ENCODE results near the gene MPZL1.

The MPZL1 gene

DNA sequence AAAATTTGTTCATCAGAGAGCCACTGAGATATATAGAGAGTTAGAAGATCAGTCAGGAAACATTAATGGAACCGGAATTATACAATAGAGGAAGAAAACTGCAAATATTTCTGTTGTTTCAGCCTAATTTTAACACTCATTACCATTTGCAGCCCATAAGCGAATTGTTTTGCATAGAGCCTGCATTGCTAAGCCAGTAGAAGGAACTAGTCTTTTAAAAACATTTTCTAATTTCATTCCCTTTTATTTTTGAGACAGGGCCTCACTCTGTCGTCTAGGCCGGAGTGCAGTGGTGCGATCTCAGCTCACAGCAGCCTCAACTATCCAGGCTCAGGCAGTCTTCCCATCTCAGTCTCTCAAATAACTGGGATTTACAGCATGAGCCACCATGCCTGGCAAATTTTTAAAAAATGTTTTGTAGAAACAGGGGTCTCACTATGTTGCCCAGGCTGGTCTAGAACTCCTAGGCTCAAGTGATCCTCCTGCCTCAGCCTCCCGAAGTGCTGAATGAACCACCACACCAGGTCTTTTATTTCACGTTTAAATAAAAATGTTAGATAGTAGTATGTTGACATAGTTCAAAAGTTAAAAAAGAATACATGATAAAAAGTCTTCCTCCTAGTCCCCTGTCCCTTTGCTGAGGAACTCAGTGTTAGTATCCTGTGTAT lies 25.3 kb downstream of the MPZL1 start:
- no peak for TF ChIP-seq NFIC (IDR thresholded peaks at IDR 0.05)
- no peak for TF ChIP-seq TEAD4 (IDR thresholded peaks at IDR 0.05)
- no peak for TF ChIP-seq CEBPB (IDR thresholded peaks at IDR 0.05)
- TF ChIP-seq, protein P1, sequence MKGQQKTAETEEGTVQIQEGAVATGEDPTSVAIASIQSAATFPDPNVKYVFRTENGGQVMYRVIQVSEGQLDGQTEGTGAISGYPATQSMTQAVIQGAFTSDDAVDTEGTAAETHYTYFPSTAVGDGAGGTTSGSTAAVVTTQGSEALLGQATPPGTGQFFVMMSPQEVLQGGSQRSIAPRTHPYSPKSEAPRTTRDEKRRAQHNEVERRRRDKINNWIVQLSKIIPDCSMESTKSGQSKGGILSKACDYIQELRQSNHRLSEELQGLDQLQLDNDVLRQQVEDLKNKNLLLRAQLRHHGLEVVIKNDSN (IDR thresholded peaks at IDR 0.05): no peak
- no peak for TF ChIP-seq RAD21 (IDR thresholded peaks at IDR 0.05; ENCODE audit: low read depth)
- TF ChIP-seq CREB1 (IDR thresholded peaks at IDR 0.05; ENCODE audit: low read depth): no peak
- no peak for TF ChIP-seq TAF1 (IDR thresholded peaks at IDR 0.05; ENCODE audit: low read depth)
- TF ChIP-seq, protein P2, sequence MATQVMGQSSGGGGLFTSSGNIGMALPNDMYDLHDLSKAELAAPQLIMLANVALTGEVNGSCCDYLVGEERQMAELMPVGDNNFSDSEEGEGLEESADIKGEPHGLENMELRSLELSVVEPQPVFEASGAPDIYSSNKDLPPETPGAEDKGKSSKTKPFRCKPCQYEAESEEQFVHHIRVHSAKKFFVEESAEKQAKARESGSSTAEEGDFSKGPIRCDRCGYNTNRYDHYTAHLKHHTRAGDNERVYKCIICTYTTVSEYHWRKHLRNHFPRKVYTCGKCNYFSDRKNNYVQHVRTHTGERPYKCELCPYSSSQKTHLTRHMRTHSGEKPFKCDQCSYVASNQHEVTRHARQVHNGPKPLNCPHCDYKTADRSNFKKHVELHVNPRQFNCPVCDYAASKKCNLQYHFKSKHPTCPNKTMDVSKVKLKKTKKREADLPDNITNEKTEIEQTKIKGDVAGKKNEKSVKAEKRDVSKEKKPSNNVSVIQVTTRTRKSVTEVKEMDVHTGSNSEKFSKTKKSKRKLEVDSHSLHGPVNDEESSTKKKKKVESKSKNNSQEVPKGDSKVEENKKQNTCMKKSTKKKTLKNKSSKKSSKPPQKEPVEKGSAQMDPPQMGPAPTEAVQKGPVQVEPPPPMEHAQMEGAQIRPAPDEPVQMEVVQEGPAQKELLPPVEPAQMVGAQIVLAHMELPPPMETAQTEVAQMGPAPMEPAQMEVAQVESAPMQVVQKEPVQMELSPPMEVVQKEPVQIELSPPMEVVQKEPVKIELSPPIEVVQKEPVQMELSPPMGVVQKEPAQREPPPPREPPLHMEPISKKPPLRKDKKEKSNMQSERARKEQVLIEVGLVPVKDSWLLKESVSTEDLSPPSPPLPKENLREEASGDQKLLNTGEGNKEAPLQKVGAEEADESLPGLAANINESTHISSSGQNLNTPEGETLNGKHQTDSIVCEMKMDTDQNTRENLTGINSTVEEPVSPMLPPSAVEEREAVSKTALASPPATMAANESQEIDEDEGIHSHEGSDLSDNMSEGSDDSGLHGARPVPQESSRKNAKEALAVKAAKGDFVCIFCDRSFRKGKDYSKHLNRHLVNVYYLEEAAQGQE (IDR thresholded peaks at IDR 0.05; ENCODE audit: low read depth): no peak
- TF ChIP-seq ZBTB7A (IDR thresholded peaks at IDR 0.05; ENCODE audit: low read depth): no peak
- TF ChIP-seq EP300 (IDR thresholded peaks at IDR 0.05; ENCODE audit: borderline replicate concordance): no peak

DNA sequence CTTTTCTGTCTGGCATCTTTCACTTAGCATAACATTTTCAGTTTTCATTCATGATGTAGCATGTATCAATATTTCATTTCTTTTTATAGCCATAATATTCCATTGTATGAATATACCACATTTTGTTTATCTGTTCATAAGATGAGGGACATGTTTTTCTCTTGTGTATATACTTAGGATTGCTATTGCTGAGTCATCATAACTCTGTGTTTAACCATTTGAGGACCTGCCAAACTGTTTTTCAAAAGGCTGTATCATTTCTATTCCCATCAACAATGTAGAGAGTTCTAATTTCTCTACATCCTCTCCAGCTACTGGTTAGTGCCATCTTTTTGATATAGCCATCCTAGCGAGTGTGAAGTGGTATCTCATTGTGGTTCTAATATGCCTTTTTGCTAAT lies 26.2 kb downstream of the MPZL1 start:
- TF ChIP-seq CREB1 (IDR thresholded peaks at IDR 0.05; ENCODE audit: low read depth) (no peak), NFIC (IDR thresholded peaks at IDR 0.05) (no peak), EGR1 (IDR thresholded peaks at IDR 0.05) (no peak), EP300 (IDR thresholded peaks at IDR 0.05; ENCODE audit: borderline replicate concordance) (no peak), TAF1 (IDR thresholded peaks at IDR 0.05; ENCODE audit: low read depth) (no peak)
- TF ChIP-seq, protein P1 (IDR thresholded peaks at IDR 0.05): no peak
- TF ChIP-seq, protein P3, sequence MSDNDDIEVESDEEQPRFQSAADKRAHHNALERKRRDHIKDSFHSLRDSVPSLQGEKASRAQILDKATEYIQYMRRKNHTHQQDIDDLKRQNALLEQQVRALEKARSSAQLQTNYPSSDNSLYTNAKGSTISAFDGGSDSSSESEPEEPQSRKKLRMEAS (IDR thresholded peaks at IDR 0.05): no peak

DNA sequence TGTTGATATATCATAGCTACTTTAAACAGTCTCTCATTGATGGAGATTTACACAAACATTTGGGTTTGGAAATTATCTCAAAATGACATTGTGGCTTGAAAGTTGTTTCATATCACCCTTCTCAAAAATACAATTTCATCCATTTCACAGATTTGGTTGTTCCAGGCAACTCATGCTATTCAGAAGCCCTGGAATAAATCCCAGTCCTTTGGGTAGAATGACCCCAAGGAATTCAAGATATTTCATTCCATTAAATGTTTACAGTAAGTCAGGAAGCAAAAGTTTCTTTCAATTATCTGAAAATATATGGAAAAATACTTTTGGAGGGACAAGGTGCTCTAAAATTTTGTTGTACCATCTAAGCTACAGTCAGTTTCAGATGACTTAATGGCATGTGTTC lies 27.1 kb downstream of the MPZL1 start:
- TF ChIP-seq TEAD4 (IDR thresholded peaks at IDR 0.05): 0 out of 2 replicates have a peak, but pooled peaks have one; percentile 26
- TF ChIP-seq ZBTB7A (IDR thresholded peaks at IDR 0.05; ENCODE audit: low read depth): no peak
- TF ChIP-seq RAD21 (IDR thresholded peaks at IDR 0.05; ENCODE audit: low read depth): no peak

DNA sequence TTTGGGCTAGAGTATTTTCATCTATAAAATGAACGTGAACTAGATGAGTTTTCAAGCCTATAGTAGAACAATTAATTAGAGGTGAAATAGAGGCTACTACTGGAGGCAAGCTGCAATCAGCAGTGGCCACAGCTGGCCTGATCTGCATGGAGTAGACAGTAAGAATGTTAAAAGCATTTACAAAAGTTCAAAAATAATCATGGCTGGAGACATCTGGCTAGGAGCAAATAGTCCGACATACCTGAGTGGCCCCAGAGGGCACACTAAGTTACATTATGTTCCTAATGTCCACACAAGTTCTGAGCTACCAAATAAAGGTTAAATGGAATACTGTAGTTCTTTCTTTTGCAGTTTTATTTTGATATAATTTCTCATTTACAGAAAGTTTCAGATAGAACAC lies 28.0 kb downstream of the MPZL1 start:
- TF ChIP-seq EGR1 (IDR thresholded peaks at IDR 0.05) (no peak), YY1 (IDR thresholded peaks at IDR 0.05; ENCODE audit: low read depth) (no peak), CREB1 (IDR thresholded peaks at IDR 0.05; ENCODE audit: low read depth) (no peak), TCF12 (IDR thresholded peaks at IDR 0.05; ENCODE audit: low read depth) (no peak), TAF1 (IDR thresholded peaks at IDR 0.05; ENCODE audit: low read depth) (no peak), EP300 (IDR thresholded peaks at IDR 0.05; ENCODE audit: borderline replicate concordance) (no peak), FOXM1 (IDR thresholded peaks at IDR 0.05; ENCODE audit: borderline replicate concordance, low read depth) (no peak), RAD21 (IDR thresholded peaks at IDR 0.05; ENCODE audit: low read depth) (no peak), TEAD4 (IDR thresholded peaks at IDR 0.05) (no peak), CEBPB (IDR thresholded peaks at IDR 0.05) (no peak), ZBTB7A (IDR thresholded peaks at IDR 0.05; ENCODE audit: low read depth) (no peak), NFIC (IDR thresholded peaks at IDR 0.05) (no peak)
- TF ChIP-seq, protein P3 (IDR thresholded peaks at IDR 0.05): no peak
- TF ChIP-seq, protein P2 (IDR thresholded peaks at IDR 0.05; ENCODE audit: low read depth): no peak
- TF ChIP-seq, protein P1 (IDR thresholded peaks at IDR 0.05): no peak

DNA sequence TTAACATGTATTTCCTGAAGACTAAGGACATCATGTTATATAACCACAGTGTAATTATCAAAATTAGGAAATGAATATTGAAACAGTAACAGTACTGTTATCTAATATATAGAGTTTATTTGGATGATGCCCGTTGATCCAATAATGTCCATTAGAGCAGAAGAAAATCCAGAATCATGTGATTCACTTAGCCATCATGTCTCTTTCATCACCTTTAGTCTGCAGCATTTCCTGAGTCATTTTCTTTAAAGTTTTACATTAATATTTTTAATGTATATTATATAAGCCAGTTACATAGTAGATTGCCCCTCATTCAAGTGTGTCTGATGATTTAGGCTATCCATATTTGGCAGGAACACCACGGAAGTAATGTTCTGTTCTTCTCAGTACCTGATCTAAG lies 28.9 kb downstream of the MPZL1 start:
- no peak for TF ChIP-seq EP300 (IDR thresholded peaks at IDR 0.05; ENCODE audit: borderline replicate concordance)
- TF ChIP-seq TAF1 (IDR thresholded peaks at IDR 0.05; ENCODE audit: low read depth): no peak
- TF ChIP-seq, protein P2 (IDR thresholded peaks at IDR 0.05; ENCODE audit: low read depth): no peak
- TF ChIP-seq, protein P1 (IDR thresholded peaks at IDR 0.05): no peak
- no peak for TF ChIP-seq NFIC (IDR thresholded peaks at IDR 0.05)
- no peak for TF ChIP-seq RAD21 (IDR thresholded peaks at IDR 0.05; ENCODE audit: low read depth)
- TF ChIP-seq, protein P3 (IDR thresholded peaks at IDR 0.05): no peak
- no peak for TF ChIP-seq CEBPB (IDR thresholded peaks at IDR 0.05)
- no peak for TF ChIP-seq CREB1 (IDR thresholded peaks at IDR 0.05; ENCODE audit: low read depth)
- TF ChIP-seq FOXM1 (IDR thresholded peaks at IDR 0.05; ENCODE audit: borderline replicate concordance, low read depth): no peak
- no peak for TF ChIP-seq EGR1 (IDR thresholded peaks at IDR 0.05)
